Mesenchymal stem cell (in vitro differentiated cells and primary cell): ENCODE data around the gene AGAP1.

Source experiments
- DNase-seq: peaks from one replicate; pipeline ENCODE4 v3.0.0-alpha.2; 2013
- H2AFZ ChIP-seq: one replicate; pipeline ENCODE4 v1.6.1; 2013; ENCODE audit warnings: low read depth, mild to moderate bottlenecking, control low read depth, inconsistent platforms, low read length, moderate library complexity
- H2AK5ac ChIP-seq: 2 replicates; pipeline ENCODE4 v1.6.1; 2013; ENCODE audit warnings: low read length, moderate library complexity, mild to moderate bottlenecking, inconsistent platforms; ENCODE audit not compliant: severe bottlenecking
- H2BK120ac ChIP-seq: one replicate; pipeline ENCODE4 v1.6.1; 2013; ENCODE audit warnings: low read depth, mild to moderate bottlenecking, inconsistent platforms, low read length, moderate library complexity
- H2BK12ac ChIP-seq, 2 experiments: one replicate each; pipeline ENCODE4 v1.6.1; 2013; ENCODE audit warnings: inconsistent platforms in 2 of 2, low read length in 2 of 2, mild to moderate bottlenecking in 2 of 2, moderate library complexity in 2 of 2, control low read depth in 1 of 2
- H2BK15ac ChIP-seq: one replicate; pipeline ENCODE4 v1.6.1; 2013; ENCODE audit warnings: mild to moderate bottlenecking, low read depth, inconsistent platforms; ENCODE audit not compliant: poor library complexity, severe bottlenecking
- H2BK5ac ChIP-seq: 2 replicates; pipeline ENCODE4 v1.6.1; 2013; ENCODE audit warnings: low read depth, mild to moderate bottlenecking, low read length, control low read depth, inconsistent platforms; ENCODE audit not compliant: poor library complexity, severe bottlenecking
- H3K14ac ChIP-seq, 2 experiments: one replicate each; pipeline ENCODE4 v1.6.1; 2013; ENCODE audit warnings: inconsistent platforms in 2 of 2, low read length in 2 of 2, control low read depth in 1 of 2, mild to moderate bottlenecking in 1 of 2, moderate library complexity in 1 of 2
- H3K18ac ChIP-seq, 2 experiments: one replicate each; pipeline ENCODE4 v1.6.1; 2013; ENCODE audit warnings: inconsistent platforms in 2 of 2, low read length in 2 of 2, control low read depth in 1 of 2, low read depth in 1 of 2, mild to moderate bottlenecking in 1 of 2
- H3K23ac ChIP-seq, 2 experiments: one replicate each; pipeline ENCODE4 v1.6.1; 2013; ENCODE audit warnings: inconsistent platforms in 2 of 2, low read length in 2 of 2, mild to moderate bottlenecking in 2 of 2, moderate library complexity in 2 of 2, control low read depth in 1 of 2
- H3K27ac ChIP-seq: 2 replicates; pipeline ENCODE4 v1.5.1; 2013; ENCODE audit warnings: mild to moderate bottlenecking, moderate library complexity, low read length, control low read depth, inconsistent platforms; ENCODE audit not compliant: poor library complexity, severe bottlenecking
- H3K27me3 ChIP-seq, 2 experiments: 2 replicates each; pipeline versions ENCODE4 v1.6.1 to v1.7.0; 2013; ENCODE audit warnings: low read length in 2 of 2, mild to moderate bottlenecking in 2 of 2, moderate library complexity in 2 of 2, control low read depth in 1 of 2, inconsistent platforms in 1 of 2; ENCODE audit not compliant: control insufficient read depth in 1 of 2, insufficient read depth in 1 of 2
- H3K36me3 ChIP-seq, 2 experiments: 2 replicates each; pipeline versions ENCODE4 v1.6.1 to v1.7.0; 2013; ENCODE audit warnings: low read length in 2 of 2, control low read depth in 1 of 2, inconsistent platforms in 1 of 2, low read depth in 1 of 2, mild to moderate bottlenecking in 1 of 2; ENCODE audit not compliant: insufficient read depth in 2 of 2, control insufficient read depth in 1 of 2
- H3K4ac ChIP-seq, 2 experiments: one replicate each; pipeline ENCODE4 v1.6.1; 2013; ENCODE audit warnings: inconsistent platforms in 2 of 2, low read length in 2 of 2, mild to moderate bottlenecking in 2 of 2, moderate library complexity in 2 of 2, control low read depth in 1 of 2, low read depth in 1 of 2
- H3K4me1 ChIP-seq: 2 replicates; pipeline ENCODE4 v1.6.1; 2013; ENCODE audit warnings: low read depth, low read length, control low read depth; ENCODE audit not compliant: control insufficient read depth, insufficient read depth
- H3K4me2 ChIP-seq: 2 replicates; pipeline ENCODE4 v1.6.1; 2013; ENCODE audit warnings: low read length, mild to moderate bottlenecking, inconsistent platforms; ENCODE audit not compliant: poor library complexity, severe bottlenecking
- H3K4me3 ChIP-seq, 2 experiments: 2 replicates each; pipeline versions ENCODE4 v1.5.1 to v1.7.0; 2013; ENCODE audit warnings: low read length in 2 of 2, mild to moderate bottlenecking in 2 of 2, control low read depth in 1 of 2, low read depth in 1 of 2; ENCODE audit not compliant: insufficient read depth in 1 of 2
- H3K79me1 ChIP-seq: replicated peaks from 2 replicates; pipeline ENCODE4 v1.6.1; 2013; ENCODE audit warnings: mild to moderate bottlenecking, control low read depth, low read length, inconsistent platforms; ENCODE audit not compliant: poor library complexity, severe bottlenecking
- H3K9ac ChIP-seq: 2 replicates; pipeline ENCODE4 v1.7.0; 2013; ENCODE audit warnings: mild to moderate bottlenecking, low read length, moderate library complexity
- H3K9me3 ChIP-seq: 2 replicates; pipeline ENCODE4 v1.7.0; 2013; ENCODE audit warnings: mild to moderate bottlenecking, low read length; ENCODE audit not compliant: control insufficient read depth
- H4K8ac ChIP-seq: one replicate; pipeline ENCODE4 v1.6.1; 2013; ENCODE audit warnings: inconsistent platforms, mild to moderate bottlenecking, low read length, moderate library complexity
- H4K91ac ChIP-seq: one replicate; pipeline ENCODE4 v1.6.1; 2013; ENCODE audit warnings: mild to moderate bottlenecking, low read length, inconsistent platforms
- WGBS: methylation state at CpG from one replicate; pipeline ENCODE4 v1.1.7; 2013; ENCODE audit warnings: mixed read lengths; 5-methylcytosine and 5-hydroxymethylcytosine counted together

Gene AGAP1

GRCh38 chr2:235709969-235710879, 216.4 kb downstream of the AGAP1 start:
- Histone ChIP-seq H3K4me2 (no peak overlapping the region), H4K91ac (no peak overlapping the region), H2AFZ (no peak overlapping the region), H2BK15ac (no peak overlapping the region), H2BK120ac (no peak overlapping the region), H3K18ac (no peak overlapping the region), H3K14ac (no peak overlapping the region), H3K4me1 (peaks cover 14% of the 10 kb centered on the region), H2AK5ac (no peak overlapping the region), H2BK5ac (no peak overlapping the region), H3K36me3 (peaks cover 16 to 24% of the 10 kb centered on the region in 2 experiments), H3K27me3 (no peaks in the 10 kb centered on the region), H3K9me3 (no peaks in the 10 kb centered on the region), H3K79me1 (peaks cover 58% of the 10 kb centered on the region), H3K4me3 (no peak overlapping the region), H3K4ac (no peak overlapping the region), H2BK12ac (no peak overlapping the region), H3K9ac (no peak overlapping the region), H3K27ac (no peak overlapping the region), H3K23ac (no peak overlapping the region), H4K8ac (no peak overlapping the region)
- no peak for DNase-seq
- 95% methylated on average over 27 of the region's 27 CpGs for WGBS

- Histone ChIP-seq H2BK5ac (no peak overlapping the region), H3K18ac (no peak overlapping the region), H2AFZ (no peak overlapping the region), H3K79me1 (peaks cover 63% of the 10 kb centered on the region), H3K9ac (no peak overlapping the region), H3K36me3 (peaks cover 16 to 24% of the 10 kb centered on the region in 2 experiments), H3K4me3 (no peak overlapping the region), H3K4me1 (peaks cover 14% of the 10 kb centered on the region), H2BK15ac (no peak overlapping the region), H4K8ac (no peak overlapping the region), H3K27ac (no peak overlapping the region), H3K4ac (no peak overlapping the region), H3K9me3 (no peaks in the 10 kb centered on the region), H3K4me2 (no peak overlapping the region), H4K91ac (no peak overlapping the region), H3K27me3 (no peaks in the 10 kb centered on the region), H2AK5ac (no peak overlapping the region), H3K23ac (no peak overlapping the region), H2BK12ac (no peak overlapping the region), H2BK120ac (no peak overlapping the region), H3K14ac (no peak overlapping the region)
- 96% methylated on average over 11 of the region's 11 CpGs for WGBS
- DNase-seq: no peak
These were observed 217.1 kb downstream of the AGAP1 start for GRCh38 chr2:235710933-235711332.

GRCh38 chr2:235711527-235711926, 217.7 kb downstream of the AGAP1 start:
- no peak overlapping the region for H3K4ac ChIP-seq
- H4K91ac ChIP-seq: no peak overlapping the region
- no peak overlapping the region for H2AFZ ChIP-seq
- peaks cover 64% of the 10 kb centered on the region for H3K79me1 ChIP-seq
- no peak overlapping the region for H3K23ac ChIP-seq
- peaks cover 14% of the 10 kb centered on the region for H3K4me1 ChIP-seq
- WGBS: 97% methylated on average over 11 of the region's 11 CpGs
- H3K4me3 ChIP-seq: no peak overlapping the region
- H2BK120ac ChIP-seq: no peak overlapping the region
- H2BK15ac ChIP-seq: no peak overlapping the region
- H3K9me3 ChIP-seq: no peaks in the 10 kb centered on the region
- H2BK5ac ChIP-seq: no peak overlapping the region
- H2BK12ac ChIP-seq: no peak overlapping the region
- H2AK5ac ChIP-seq: no peak overlapping the region
- DNase-seq: no peak
- no peak overlapping the region for H3K27ac ChIP-seq
- H3K36me3 ChIP-seq: peaks cover 16 to 24% of the 10 kb centered on the region in 2 experiments
- H3K14ac ChIP-seq: no peak overlapping the region
- no peak overlapping the region for H3K4me2 ChIP-seq
- no peaks in the 10 kb centered on the region for H3K27me3 ChIP-seq
- H4K8ac ChIP-seq: no peak overlapping the region
- no peak overlapping the region for H3K9ac ChIP-seq
- no peak overlapping the region for H3K18ac ChIP-seq

GRCh38 chr2:235712176-235712575, 218.3 kb downstream of the AGAP1 start:
- Histone ChIP-seq H2BK15ac (no peak overlapping the region), H3K4me1 (peaks cover 17% of the 10 kb centered on the region), H3K27ac (no peak overlapping the region), H3K27me3 (no peaks in the 10 kb centered on the region), H3K79me1 (peaks cover 64% of the 10 kb centered on the region), H3K18ac (no peak overlapping the region), H4K91ac (no peak overlapping the region), H3K4me2 (no peak overlapping the region), H3K4me3 (no peak overlapping the region), H2AK5ac (no peak overlapping the region), H3K14ac (no peak overlapping the region), H3K4ac (no peak overlapping the region), H3K9me3 (no peaks in the 10 kb centered on the region), H3K36me3 (peaks cover 16 to 24% of the 10 kb centered on the region in 2 experiments), H2AFZ (no peak overlapping the region), H3K9ac (no peak overlapping the region), H3K23ac (no peak overlapping the region), H4K8ac (no peak overlapping the region), H2BK5ac (no peak overlapping the region), H2BK12ac (no peak overlapping the region), H2BK120ac (no peak overlapping the region)
- DNase-seq: no peak
- WGBS: 95% methylated on average over 6 of the region's 6 CpGs
